Measurements from ENCODE around the gene KRT12. TPM values are rescaled to one million over a fixed set of nuclear protein-coding genes. Genes with fewer than 3 reads are reported as not detected.

KRT12 gene
- total and polyA plus RNA-seq, 2 experiments from 2014 or later: not detected

DNA sequence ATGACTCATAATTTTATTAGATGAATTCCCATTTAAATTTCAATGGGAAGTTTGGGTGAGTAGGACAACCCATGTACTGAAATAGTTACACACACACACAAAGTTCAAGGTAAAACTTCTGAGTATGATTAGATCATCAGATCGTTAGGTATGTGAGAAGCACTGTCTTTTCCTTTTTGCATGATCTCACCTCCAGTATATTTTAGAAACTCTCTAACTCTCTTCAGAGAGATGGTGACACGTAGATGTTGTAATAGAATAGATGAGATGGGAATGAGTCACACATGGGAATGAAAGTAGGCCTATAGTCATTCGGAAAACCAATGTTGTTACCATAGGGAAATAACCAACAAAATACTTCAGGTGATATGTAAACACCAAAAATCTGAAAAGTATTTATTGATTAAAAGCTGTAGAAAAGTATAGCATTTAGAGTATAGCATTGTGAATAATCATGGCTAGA is 48.2 kb upstream of the KRT12 start:
- H3K36me3 ChIP-seq (replicated peaks; ENCODE audit: insufficient read depth, low read depth): no peaks in the 10 kb centered on the region
- H3K79me2 ChIP-seq: no peaks in the 10 kb centered on the region
- TF ChIP-seq, protein P1, sequence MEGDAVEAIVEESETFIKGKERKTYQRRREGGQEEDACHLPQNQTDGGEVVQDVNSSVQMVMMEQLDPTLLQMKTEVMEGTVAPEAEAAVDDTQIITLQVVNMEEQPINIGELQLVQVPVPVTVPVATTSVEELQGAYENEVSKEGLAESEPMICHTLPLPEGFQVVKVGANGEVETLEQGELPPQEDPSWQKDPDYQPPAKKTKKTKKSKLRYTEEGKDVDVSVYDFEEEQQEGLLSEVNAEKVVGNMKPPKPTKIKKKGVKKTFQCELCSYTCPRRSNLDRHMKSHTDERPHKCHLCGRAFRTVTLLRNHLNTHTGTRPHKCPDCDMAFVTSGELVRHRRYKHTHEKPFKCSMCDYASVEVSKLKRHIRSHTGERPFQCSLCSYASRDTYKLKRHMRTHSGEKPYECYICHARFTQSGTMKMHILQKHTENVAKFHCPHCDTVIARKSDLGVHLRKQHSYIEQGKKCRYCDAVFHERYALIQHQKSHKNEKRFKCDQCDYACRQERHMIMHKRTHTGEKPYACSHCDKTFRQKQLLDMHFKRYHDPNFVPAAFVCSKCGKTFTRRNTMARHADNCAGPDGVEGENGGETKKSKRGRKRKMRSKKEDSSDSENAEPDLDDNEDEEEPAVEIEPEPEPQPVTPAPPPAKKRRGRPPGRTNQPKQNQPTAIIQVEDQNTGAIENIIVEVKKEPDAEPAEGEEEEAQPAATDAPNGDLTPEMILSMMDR (IDR thresholded peaks at IDR 0.05; ENCODE audit: poor library complexity): no peak
- TF ChIP-seq EZH2 (IDR thresholded peaks at IDR 0.05; ENCODE audit: borderline replicate concordance) (no peak), EZH2phosphoT487 (IDR thresholded peaks at IDR 0.05; ENCODE audit: low read depth, severe bottlenecking, unreplicated experiment) (no peak)
- DNase-seq (ENCODE audit: low spot score): peak; percentile 49
- H3K4me2 ChIP-seq: no peak overlapping the region
- peaks cover 6% of the 10 kb centered on the region for H3K4me1 ChIP-seq (ENCODE audit: insufficient read depth)
- H3K9me2 ChIP-seq (replicated peaks; ENCODE audit: insufficient read depth): no peaks in the 10 kb centered on the region
- no peaks in the 10 kb centered on the region for H3K27me3 ChIP-seq
- H4K20me1 ChIP-seq (ENCODE audit: insufficient read depth, poor library complexity, severe bottlenecking): no peaks in the 10 kb centered on the region
- H2AFZ ChIP-seq: no peak overlapping the region
- H3K9me3 ChIP-seq (ENCODE audit: low read depth): no peaks in the 10 kb centered on the region
- H3K4me3 ChIP-seq: no peak overlapping the region
- WGBS (ENCODE audit: low lambda C conversion rate, missing lambda C conversion rate): 69% methylated on average over 3 of the region's 3 CpGs
- peak overlapping the region; percentile 72 for H3K27ac ChIP-seq

DNA sequence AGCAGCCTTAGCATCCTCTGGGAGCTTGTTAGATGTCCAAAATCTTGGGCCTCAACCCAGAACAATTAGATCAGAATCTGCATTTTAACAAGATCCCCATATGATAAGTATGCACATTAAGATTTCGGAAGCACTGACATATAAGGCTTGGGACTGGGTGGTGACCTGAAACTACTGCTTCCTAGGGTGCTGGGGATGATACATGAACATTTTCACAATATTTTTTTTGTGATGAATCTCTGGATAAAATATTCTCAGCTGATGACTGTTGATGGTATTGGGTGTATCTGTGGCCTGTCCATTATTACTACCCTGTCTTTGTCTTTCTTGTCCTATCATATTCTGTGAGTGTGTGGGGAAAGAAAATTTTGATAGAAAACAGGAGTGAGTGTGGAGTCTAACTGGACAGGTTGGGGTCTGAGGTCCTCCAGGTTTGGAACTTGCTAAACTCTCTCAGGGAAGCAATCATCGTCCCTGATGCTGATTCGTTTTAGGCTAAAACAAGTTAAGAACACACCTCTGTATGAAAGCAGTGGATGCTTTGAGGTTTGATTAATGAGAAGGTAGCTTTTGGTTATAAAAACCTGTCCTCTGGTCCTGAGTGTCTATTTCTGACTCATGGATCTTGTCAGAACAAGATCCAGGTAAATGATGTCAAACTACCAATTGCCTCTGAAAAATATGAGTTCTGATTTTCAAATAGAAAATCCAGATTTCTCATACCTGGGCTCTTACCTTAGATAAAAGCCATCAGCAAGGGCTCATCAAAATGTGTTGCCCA is 47.2 kb upstream of the KRT12 start:
- DNase-seq (ENCODE audit: low spot score): no peak
- H3K9me3 ChIP-seq (ENCODE audit: low read depth): no peaks in the 10 kb centered on the region
- no peak overlapping the region for H2AFZ ChIP-seq
- peaks cover 9% of the 10 kb centered on the region for H3K4me1 ChIP-seq (ENCODE audit: insufficient read depth)
- H3K79me2 ChIP-seq: no peaks in the 10 kb centered on the region
- H3K27ac ChIP-seq: peak overlapping the region; percentile 72
- H3K4me2 ChIP-seq: no peak overlapping the region
- no peaks in the 10 kb centered on the region for H3K27me3 ChIP-seq
- H4K20me1 ChIP-seq (ENCODE audit: insufficient read depth, poor library complexity, severe bottlenecking): no peaks in the 10 kb centered on the region
- H3K9me2 ChIP-seq (replicated peaks; ENCODE audit: insufficient read depth): no peaks in the 10 kb centered on the region
- TF ChIP-seq EZH2 (IDR thresholded peaks at IDR 0.05; ENCODE audit: borderline replicate concordance): no peak
- TF ChIP-seq, protein P1 (IDR thresholded peaks at IDR 0.05; ENCODE audit: poor library complexity): no peak
- TF ChIP-seq EZH2phosphoT487 (IDR thresholded peaks at IDR 0.05; ENCODE audit: low read depth, severe bottlenecking, unreplicated experiment): no peak
- H3K36me3 ChIP-seq (replicated peaks; ENCODE audit: insufficient read depth, low read depth): no peaks in the 10 kb centered on the region
- WGBS (ENCODE audit: low lambda C conversion rate, missing lambda C conversion rate): 94% methylated on average over 3 of the region's 3 CpGs
- no peak overlapping the region for H3K4me3 ChIP-seq

DNA sequence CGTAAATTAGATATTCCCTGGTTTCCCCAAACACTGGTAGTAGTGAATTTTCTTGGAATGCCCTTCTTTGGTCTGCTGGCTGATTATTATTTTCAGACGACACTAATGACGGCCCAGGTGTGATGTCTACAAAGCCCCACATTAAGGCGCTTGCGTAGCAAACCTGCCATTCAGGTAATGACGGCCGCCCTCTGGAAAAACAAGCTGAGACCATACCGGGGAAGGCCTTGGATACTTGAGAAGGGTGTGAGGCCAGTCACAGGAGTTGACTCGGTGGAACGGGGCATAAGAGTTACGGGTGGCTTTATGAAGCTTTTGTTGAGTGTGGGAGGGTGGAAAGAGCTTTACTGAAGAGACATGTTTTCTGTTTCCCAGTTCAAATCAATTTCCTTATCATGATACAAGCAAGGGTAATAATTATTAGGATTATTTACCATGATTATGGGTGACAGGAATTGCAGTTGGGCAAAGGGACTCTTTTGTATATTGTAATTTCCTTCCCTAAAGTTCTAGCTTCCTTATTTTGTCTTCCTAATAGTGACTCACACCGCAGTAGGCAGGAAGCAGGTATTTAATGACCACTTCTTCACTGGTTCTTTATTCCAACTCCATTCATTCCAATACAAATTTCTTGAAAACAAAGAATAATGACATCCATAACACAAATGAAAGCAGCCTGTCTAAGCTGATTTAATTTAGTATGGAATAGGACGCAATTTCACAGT is 45.6 kb upstream of the KRT12 start:
- WGBS (ENCODE audit: low lambda C conversion rate, missing lambda C conversion rate): 92% methylated on average over 13 of the region's 13 CpGs
- Histone ChIP-seq H3K27ac (peak overlapping the region; percentile 9), H3K27me3 (no peaks in the 10 kb centered on the region), H4K20me1 (ENCODE audit: insufficient read depth, poor library complexity, severe bottlenecking) (no peaks in the 10 kb centered on the region), H2AFZ (no peak overlapping the region), H3K36me3 (replicated peaks; ENCODE audit: insufficient read depth, low read depth) (no peaks in the 10 kb centered on the region), H3K4me2 (no peak overlapping the region), H3K79me2 (no peaks in the 10 kb centered on the region), H3K9me2 (replicated peaks; ENCODE audit: insufficient read depth) (no peaks in the 10 kb centered on the region), H3K9me3 (ENCODE audit: low read depth) (no peaks in the 10 kb centered on the region), H3K4me1 (ENCODE audit: insufficient read depth) (peaks cover 9% of the 10 kb centered on the region), H3K4me3 (no peak overlapping the region)
- no peak for DNase-seq (ENCODE audit: low spot score)
- TF ChIP-seq, protein P1 (IDR thresholded peaks at IDR 0.05; ENCODE audit: poor library complexity): no peak
- TF ChIP-seq EZH2 (IDR thresholded peaks at IDR 0.05; ENCODE audit: borderline replicate concordance) (no peak), EZH2phosphoT487 (IDR thresholded peaks at IDR 0.05; ENCODE audit: low read depth, severe bottlenecking, unreplicated experiment) (no peak)
